NCI-H345 treated with DMSO at 0.1 percent for 48 hours (cell line): Measurements from ENCODE around the gene CDCP2.

Source experiments
- DNase-seq: peaks from one replicate; lab custom pipeline; 2025; ENCODE audit not compliant: unreplicated experiment; lab: John Stamatoyannopoulos, UW

Gene CDCP2

GRCh38 chr1:54152696-54153095, at the start of gene CDCP2:
CDCP2 (minus strand) TSS chr1:54153000; CDS start chr1:54152922, 78 bp downstream.
- no peak for DNase-seq

- no peak for DNase-seq
Observed at GRCh38 chr1:54200519-54200997, 47.8 kb upstream of the CDCP2 start.

GRCh38 chr1:54199765-54200518, 47.1 kb upstream of the CDCP2 start, which contains the start of the genes CYB5RL and MRPL37:
CYB5RL (minus strand) TSS chr1:54200030; CDS start chr1:54195616, 4,414 bp downstream.
MRPL37 (plus strand) TSS chr1:54200167; CDS start chr1:54200244, 77 bp downstream.
- DNase-seq, result peak; percentile 97

- peak; percentile 48 for DNase-seq
Observed at GRCh38 chr1:54199151-54199764, 46.5 kb upstream of the CDCP2 start.

GRCh38 chr1:54193453-54193852, 40.7 kb upstream of the CDCP2 start:
- no peak for DNase-seq

GRCh38 chr1:54191525-54191924, 38.7 kb upstream of the CDCP2 start:
- DNase-seq, result no peak

GRCh38 chr1:54190526-54190925, 37.7 kb upstream of the CDCP2 start:
- no peak for DNase-seq

- no peak for DNase-seq
Observed at GRCh38 chr1:54188291-54188690, 35.5 kb upstream of the CDCP2 start.

GRCh38 chr1:54186056-54186455, 33.3 kb upstream of the CDCP2 start:
- DNase-seq, result no peak

GRCh38 chr1:54180701-54181360, 28.0 kb upstream of the CDCP2 start:
- DNase-seq, result no peak

- DNase-seq, result no peak
Observed at GRCh38 chr1:54178296-54179070, 25.7 kb upstream of the CDCP2 start.

GRCh38 chr1:54177726-54178125, 24.9 kb upstream of the CDCP2 start:
- DNase-seq, result no peak

- DNase-seq, result no peak
Observed at GRCh38 chr1:54176621-54177327, 24.0 kb upstream of the CDCP2 start.

- no peak for DNase-seq
Observed at GRCh38 chr1:54174106-54174505, 21.3 kb upstream of the CDCP2 start.

GRCh38 chr1:54173681-54174080, 20.9 kb upstream of the CDCP2 start:
- no peak for DNase-seq

- no peak for DNase-seq
Observed at GRCh38 chr1:54172614-54173599, 20.1 kb upstream of the CDCP2 start.

- no peak for DNase-seq
Observed at GRCh38 chr1:54171606-54172005, 18.8 kb upstream of the CDCP2 start.

GRCh38 chr1:54171016-54171415, 18.2 kb upstream of the CDCP2 start:
- DNase-seq, result no peak

GRCh38 chr1:54169068-54169467, 16.3 kb upstream of the CDCP2 start:
- no peak for DNase-seq
